ENCODE measurements around the gene VSNL1.

VSNL1 gene

GRCh38 chr2:17540093-17540812 lies at the start of gene VSNL1:
Gene VSNL1 (plus strand): TSS chr2:17540696. CDS start chr2:17592075, 51,379 bp downstream.
- peak; percentile 94 to 97 for DNase-seq

GRCh38 chr2:17495590-17495989 lies 44.9 kb upstream of the VSNL1 start:
- DNase-seq, result no peak

- no peak for DNase-seq
Measured at GRCh38 chr2:17497718-17498117, 42.8 kb upstream of the VSNL1 start.

DNA sequence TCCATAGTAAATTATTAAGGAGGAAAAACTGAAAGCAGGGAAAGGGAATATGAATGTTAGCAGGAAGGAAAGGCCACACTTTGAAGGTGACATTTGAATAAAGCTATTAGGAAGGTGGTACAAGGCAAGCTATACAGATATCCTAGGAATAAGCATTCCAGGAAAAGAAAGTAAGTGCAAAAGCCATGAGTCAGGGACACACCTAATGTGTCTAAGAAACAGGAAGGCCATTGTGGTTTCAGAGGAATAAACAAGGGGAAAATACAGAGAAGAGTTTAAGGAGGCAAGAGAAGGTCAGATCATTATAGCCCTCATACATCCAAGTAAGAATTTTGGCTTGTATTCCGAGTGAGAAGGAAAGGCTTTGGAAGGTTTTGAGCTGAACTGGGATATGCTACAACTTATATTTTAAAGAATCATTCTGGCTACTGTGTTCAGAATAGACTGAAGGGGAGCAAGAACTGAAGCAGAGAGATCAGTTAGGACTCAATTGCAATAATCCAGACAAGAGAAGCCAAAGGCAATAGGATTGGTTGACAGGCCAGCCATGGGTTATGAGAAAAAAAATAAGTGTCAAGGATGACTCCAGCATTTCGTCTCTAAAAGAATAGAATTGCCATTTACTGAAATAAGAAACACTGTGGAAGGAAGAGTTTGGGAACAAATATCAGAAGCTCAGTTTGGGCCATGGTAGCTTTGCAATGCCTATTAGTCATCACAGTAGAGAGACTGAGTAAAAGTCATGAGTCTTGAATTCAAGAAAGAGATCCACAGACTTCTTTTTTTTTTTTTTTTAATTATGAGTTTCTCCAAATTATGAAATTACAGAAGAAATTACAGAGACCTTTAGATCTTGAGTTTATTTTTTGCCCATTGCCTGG lies 33.5 kb upstream of the VSNL1 start:
- DNase-seq, result no peak

DNA sequence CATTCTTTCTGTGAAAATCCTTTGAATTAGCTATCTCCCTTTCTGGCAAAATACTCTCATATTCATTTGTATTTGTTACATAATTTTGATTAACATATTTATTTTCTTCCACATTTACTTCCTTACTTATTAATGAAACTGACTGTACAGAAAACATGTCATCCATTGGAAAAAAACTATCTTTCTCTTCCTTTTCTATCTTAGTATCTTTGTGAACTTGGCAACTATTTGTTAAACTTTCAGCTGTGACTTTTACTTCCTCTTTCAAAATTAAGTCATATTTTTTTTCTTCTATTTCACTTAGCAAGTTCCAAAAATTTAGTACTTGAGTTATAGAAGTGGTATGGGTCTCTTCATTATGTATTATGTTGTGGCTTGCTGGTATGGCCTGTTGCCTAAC lies 24.8 kb upstream of the VSNL1 start:
- no peak for DNase-seq

GRCh38 chr2:17517481-17518211 lies 22.9 kb upstream of the VSNL1 start:
- DNase-seq, result no peak

- DNase-seq, result peak; percentile 55 to 88
Measured at GRCh38 chr2:17518212-17519154, 22.0 kb upstream of the VSNL1 start, which contains the start of gene RAD51AP2. Gene RAD51AP2 (minus strand): TSS chr2:17518440. CDS start chr2:17518415, 25 bp downstream.

DNA sequence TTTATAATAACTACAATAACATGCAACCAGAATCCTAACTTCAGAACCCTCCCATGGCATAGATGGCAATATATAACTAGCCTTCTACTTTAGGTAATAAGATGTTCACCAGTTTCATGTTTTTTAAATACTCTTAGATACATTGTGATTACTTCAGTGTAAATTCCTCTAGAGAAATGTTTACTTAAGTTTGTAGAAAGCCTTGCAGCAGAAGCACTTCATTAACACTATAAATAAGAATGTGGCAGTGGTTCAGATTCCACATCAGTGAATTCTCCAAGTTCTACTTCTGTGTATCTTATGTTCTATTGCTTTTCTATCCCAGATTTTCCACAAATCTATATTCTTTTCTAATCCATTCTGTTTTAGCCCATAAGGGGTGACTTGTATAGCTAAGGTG lies 21.0 kb upstream of the VSNL1 start:
- DNase-seq, result no peak

DNA sequence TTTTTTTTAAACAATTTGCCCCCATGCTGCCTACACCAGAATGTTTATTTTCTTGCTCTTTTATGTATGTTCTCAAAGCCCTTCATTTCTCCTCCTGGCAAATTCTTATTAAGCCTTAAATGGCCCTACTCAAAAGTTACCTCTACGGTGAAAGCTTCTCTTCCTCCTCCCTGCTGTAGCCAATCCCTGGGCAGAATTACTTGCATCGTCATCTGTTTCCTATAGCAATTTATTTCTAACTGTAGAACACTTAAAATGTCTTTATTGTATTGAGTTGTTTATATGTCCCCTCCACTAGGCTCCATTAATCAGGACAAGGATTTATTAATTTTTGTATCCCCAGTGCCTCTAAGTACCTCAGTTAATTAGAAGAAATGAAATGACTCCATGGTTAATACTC lies 19.7 kb upstream of the VSNL1 start:
- no peak for DNase-seq

GRCh38 chr2:17521621-17522020 lies 18.9 kb upstream of the VSNL1 start:
- no peak for DNase-seq

- no peak for DNase-seq
Measured at GRCh38 chr2:17522303-17522702, 18.2 kb upstream of the VSNL1 start.

GRCh38 chr2:17529771-17530170 lies 10.7 kb upstream of the VSNL1 start:
- DNase-seq, result no peak

- no peak for DNase-seq
Measured at GRCh38 chr2:17533546-17533945, 7.0 kb upstream of the VSNL1 start.

- DNase-seq, result no peak
Measured at GRCh38 chr2:17536416-17536815, 4.1 kb upstream of the VSNL1 start.

DNA sequence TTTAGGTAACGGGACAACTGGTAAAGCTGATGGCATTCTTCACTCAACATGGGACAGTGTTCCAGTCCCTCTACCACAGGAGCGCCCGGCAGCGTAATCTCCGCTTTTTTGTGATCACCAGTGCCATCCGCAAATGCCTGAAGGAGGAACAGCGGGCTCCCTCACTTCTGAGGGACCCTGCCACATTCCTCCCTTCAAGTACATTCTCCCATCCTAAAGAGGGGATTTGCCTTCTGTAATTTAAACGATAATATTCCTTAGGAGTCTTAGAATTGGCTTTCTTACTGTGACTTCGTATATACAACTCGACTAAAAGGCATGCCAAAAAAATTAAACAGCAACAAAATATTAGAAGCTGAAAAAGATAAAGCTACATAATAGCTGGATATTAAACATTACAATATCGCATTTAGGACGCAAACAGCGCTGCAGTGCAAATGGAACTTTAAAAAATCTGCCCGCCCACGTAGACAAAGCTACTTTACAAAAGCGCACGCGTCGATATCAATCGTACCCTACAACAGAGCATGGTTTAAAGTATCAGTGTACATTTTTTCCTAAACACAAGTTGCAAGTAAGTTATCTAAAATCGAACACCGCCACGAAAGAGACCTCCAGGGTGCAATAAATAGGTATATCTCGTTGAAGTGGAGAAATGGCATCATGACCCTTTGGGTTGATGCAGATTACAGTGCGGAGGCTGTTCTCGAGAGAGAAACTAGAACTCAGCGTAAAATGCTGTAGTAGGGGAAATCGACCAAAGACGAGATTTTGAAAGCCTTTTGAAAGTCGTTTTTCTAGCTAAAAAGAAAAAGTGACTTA lies 2.3 kb upstream of the VSNL1 start:
- peak; percentile 56 to 70 for DNase-seq

DNA sequence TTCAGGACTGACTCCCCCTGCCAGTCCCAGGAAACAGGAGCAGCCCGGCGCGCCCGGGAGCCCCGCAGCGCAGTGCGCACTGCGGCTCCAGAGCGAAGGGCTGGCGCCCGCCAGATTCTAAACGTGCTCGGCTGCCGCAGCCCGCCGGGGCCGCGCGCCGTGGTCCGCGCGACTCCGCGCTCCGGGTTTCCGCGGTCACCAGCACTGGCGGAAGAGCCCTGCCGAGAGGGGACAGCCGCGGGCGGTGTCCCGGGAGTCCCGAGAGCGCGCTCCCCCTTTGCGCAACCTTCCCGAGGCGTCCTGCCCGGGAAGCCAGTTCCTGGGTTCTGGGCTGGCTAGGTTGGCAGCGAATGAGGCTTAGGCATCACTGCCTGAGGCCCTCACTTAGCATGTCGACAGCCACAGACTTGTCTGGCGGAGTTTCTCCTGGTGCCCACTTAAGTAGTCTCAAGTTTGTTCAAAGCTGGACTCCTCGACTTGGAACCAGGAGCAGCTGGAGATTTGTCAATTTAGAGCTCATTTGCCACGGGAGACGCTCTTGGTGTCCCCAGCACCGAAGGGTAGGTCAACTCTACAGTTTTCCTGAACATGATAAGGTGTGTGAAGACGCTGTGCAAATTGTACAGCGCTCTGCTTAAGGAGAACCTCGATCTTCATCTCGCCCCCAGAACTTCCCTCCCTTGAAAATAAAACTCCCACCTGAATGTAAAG lies 1.5 kb upstream of the VSNL1 start:
- peak; percentile 70 to 92 for DNase-seq

DNA sequence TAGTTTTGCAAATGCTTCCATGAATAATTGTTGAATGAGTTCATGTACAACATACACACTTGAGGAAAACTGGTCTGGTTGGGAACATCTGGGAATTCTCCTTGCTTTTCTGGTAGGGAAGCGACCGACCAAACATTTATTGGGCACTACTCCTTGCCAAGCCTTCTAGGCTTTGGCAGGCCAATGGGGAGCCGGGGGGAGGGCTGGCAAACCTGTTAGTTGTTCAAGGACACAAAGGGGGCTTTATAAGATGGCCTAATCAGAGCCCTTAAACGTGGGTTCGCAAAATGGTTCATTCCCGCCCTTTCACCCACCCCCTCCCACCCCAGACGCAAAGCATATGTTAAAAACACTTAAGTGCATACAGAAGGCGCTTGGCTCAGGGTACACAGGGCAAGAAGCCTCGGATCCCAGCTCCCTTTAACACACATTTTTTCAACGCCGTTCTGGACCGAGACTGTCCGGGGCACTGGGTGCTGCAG lies 844 bp upstream of the VSNL1 start:
- DNase-seq, result peak; percentile 40 to 60

DNA sequence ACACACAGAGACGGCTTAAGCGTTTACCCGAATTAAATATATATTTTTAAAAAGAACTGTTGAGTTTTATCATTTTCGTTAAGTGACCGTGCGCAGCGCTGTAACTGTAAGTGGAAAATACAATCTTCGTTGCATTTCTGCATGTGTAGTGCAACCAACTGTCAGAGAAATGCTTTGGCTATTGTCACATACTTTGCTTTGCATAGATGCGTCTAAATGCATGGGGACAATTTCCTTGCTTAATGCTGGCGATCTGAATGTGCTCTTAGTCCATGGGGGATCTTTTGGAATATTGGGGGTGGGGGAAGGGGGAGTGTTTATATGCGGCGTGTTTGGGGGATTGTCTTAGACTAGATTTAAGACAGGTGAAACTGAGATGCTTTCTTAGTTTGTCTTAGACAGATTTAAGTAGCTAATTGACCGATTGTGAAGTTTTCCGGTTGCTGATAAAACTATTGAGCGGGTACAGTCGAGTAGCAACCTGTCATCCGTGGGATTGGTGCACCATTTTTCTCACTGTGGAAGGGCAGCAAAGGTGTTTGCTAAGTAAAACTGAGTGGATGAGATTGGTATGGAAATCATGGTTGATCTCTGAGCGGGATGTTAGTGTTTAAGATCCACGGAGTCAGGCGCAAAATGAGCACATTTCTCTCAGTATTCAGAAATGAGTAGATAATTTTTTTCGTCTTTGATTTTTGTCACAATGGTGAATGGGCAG lies 476 bp downstream of the VSNL1 start:
- DNase-seq, result peak in 1 of 2 experiments; percentile 55

GRCh38 chr2:17541531-17541950 lies 1.0 kb downstream of the VSNL1 start:
- peak in 1 of 2 experiments; percentile 21 for DNase-seq

GRCh38 chr2:17542471-17542870 lies 2.0 kb downstream of the VSNL1 start:
- no peak for DNase-seq

All from NCI-H526 (cell line).